ENCODE results near the gene KCMF1.

Gene KCMF1

DNA sequence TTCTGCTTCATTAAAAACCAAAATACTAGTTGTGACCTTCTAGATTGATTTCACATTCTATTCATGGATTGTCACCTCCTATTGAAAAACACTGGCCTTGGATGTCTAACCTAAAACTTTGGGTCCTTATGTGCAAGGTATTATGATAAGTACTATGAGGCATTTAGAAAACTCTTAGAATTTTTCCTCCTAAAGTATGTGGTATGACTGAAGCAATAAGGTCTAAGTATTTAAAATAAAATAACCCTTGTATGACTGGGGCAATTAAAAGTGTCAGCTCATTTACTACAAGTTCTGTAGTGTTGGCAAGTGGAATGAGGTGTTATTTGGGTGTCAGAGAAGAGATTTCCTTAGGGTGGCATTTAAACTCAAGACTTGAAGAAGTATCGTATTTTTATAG lies 15.1 kb downstream of the KCMF1 start:
- ChIA-PET CTCF (interaction anchor here (0.7 to 2.4 kb wide), 5 partner anchors 11 to 60 kb away, joined by 3 to 8 read pairs (median 3); no protein-coding TSS in a partner anchor), POLR2A (no interaction called here)

DNA sequence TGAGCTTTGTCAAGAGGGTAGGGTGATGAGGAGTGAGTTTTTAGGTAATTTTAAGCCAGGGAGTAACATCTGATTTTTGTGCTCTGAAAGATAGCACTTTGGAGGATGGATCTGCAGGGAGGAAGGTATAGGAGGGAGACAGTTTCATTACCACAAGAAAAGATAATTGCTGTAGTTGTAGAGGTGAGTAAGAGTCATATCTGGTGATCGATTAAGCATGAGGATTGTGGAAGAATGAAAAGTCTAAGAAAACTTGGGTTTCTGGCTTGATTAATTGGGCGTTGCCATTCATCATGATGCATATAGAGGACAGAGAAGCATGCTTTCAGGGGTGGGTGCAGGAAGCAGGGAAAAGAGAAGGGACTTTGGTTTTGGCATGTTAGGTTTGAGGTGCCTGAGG lies 18.5 kb downstream of the KCMF1 start:
- ChIA-PET POLR2A (no interaction called here), CTCF (interaction anchor here (1.5 to 1.6 kb wide), 2 partner anchors 14 to 15 kb away, joined by 3 to 6 read pairs; no protein-coding TSS in a partner anchor)
- no peak overlapping the region for H3K27ac ChIP-seq (ENCODE audit: insufficient read depth in 1 of 2, low read depth in 1 of 2, low read length in 2 of 2, poor library complexity in 1 of 2, severe bottlenecking in 2 of 2)
- H3K36me3 ChIP-seq (ENCODE audit: control insufficient read depth in 4 of 4, insufficient read depth in 4 of 4, low read length in 3 of 4): peaks cover 0 to 5% (median 1%) of the 10 kb centered on the region in 4 experiments
- 100% methylated on average over 2 of the region's 2 CpGs for WGBS (ENCODE audit: insufficient coverage)
- H3K4me3 ChIP-seq (ENCODE audit: control insufficient read depth in 1 of 7, extremely low read depth in 1 of 7, insufficient read depth in 4 of 7, low read depth in 2 of 7, low read length in 6 of 7): no peak overlapping the region
- DNase-seq: no peak
- peaks cover 0 to 7% (median 4%) of the 10 kb centered on the region in 4 experiments for H3K4me1 ChIP-seq (ENCODE audit: control extremely low read depth in 1 of 4, control insufficient read depth in 4 of 4, insufficient read depth in 4 of 4, low read length in 3 of 4)
- H3K9me3 ChIP-seq (ENCODE audit: control extremely low read depth in 1 of 5, control insufficient read depth in 4 of 5, insufficient read depth in 2 of 5, low read depth in 1 of 5, low read length in 4 of 5): no peaks in the 10 kb centered on the region
- H3K27me3 ChIP-seq (replicated peaks in 2 of 5; ENCODE audit: control insufficient read depth in 4 of 5, insufficient read depth in 5 of 5, low read length in 4 of 5): no peaks in the 10 kb centered on the region

More for the DNA sequence above, 15.1 kb downstream of the KCMF1 start:
- Histone ChIP-seq H3K4me1 (ENCODE audit: control extremely low read depth in 1 of 4, control insufficient read depth in 4 of 4, insufficient read depth in 4 of 4, low read length in 3 of 4) (peaks cover 0 to 7% (median 5%) of the 10 kb centered on the region in 4 experiments), H3K27me3 (replicated peaks in 2 of 5; ENCODE audit: control insufficient read depth in 4 of 5, insufficient read depth in 5 of 5, low read length in 4 of 5) (no peaks in the 10 kb centered on the region), H3K9me3 (ENCODE audit: control extremely low read depth in 1 of 5, control insufficient read depth in 4 of 5, insufficient read depth in 2 of 5, low read depth in 1 of 5, low read length in 4 of 5) (no peaks in the 10 kb centered on the region), H3K36me3 (ENCODE audit: control insufficient read depth in 4 of 4, insufficient read depth in 4 of 4, low read length in 3 of 4) (peaks cover 0 to 5% (median 0%) of the 10 kb centered on the region in 4 experiments), H3K27ac (ENCODE audit: insufficient read depth in 1 of 2, low read depth in 1 of 2, low read length in 2 of 2, poor library complexity in 1 of 2, severe bottlenecking in 2 of 2) (no peak overlapping the region), H3K4me3 (ENCODE audit: control insufficient read depth in 1 of 7, extremely low read depth in 1 of 7, insufficient read depth in 4 of 7, low read depth in 2 of 7, low read length in 6 of 7) (no peak overlapping the region)
- WGBS (ENCODE audit: insufficient coverage): 100% methylated on average over 1 of the region's 1 CpG
- no peak for DNase-seq

DNA sequence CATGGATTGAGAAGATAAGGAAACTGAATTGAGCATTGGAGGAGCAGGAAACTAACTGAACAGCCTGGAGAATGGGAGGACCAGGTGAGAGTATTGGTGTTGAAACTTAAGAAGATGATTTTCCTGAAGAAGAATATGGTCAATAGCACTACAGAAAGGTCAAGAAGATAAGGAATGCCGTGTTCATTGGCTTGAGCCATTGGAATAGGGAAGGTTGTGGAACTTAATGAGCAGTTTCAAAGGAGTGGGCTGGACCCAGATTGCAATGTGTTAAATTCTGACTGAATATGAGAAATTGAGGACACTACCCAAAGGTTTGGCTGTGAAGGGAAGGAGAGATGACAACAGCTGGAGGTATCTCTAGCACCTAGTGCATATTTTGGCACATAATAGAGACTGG lies 19.0 kb downstream of the KCMF1 start:
- peaks cover 0 to 7% (median 4%) of the 10 kb centered on the region in 4 experiments for H3K4me1 ChIP-seq (ENCODE audit: control extremely low read depth in 1 of 4, control insufficient read depth in 4 of 4, insufficient read depth in 4 of 4, low read length in 3 of 4)
- no peaks in the 10 kb centered on the region for H3K9me3 ChIP-seq (ENCODE audit: control extremely low read depth in 1 of 5, control insufficient read depth in 4 of 5, insufficient read depth in 2 of 5, low read depth in 1 of 5, low read length in 4 of 5)
- H3K27me3 ChIP-seq (replicated peaks in 2 of 5; ENCODE audit: control insufficient read depth in 4 of 5, insufficient read depth in 5 of 5, low read length in 4 of 5): no peaks in the 10 kb centered on the region
- no peak overlapping the region for H3K27ac ChIP-seq (ENCODE audit: insufficient read depth in 1 of 2, low read depth in 1 of 2, low read length in 2 of 2, poor library complexity in 1 of 2, severe bottlenecking in 2 of 2)
- peaks cover 0 to 5% (median 1%) of the 10 kb centered on the region in 4 experiments for H3K36me3 ChIP-seq (ENCODE audit: control insufficient read depth in 4 of 4, insufficient read depth in 4 of 4, low read length in 3 of 4)
- CTCF ChIA-PET: interaction anchor here (0.6 to 1.6 kb wide), 4 partner anchors 10 to 23 kb away, joined by 3 to 6 read pairs (median 4); no protein-coding TSS in a partner anchor
- POLR2A ChIA-PET: no interaction called here
- DNase-seq: no peak
- 100% methylated on average over 1 of the region's 1 CpG for WGBS (ENCODE audit: insufficient coverage)
- H3K4me3 ChIP-seq (ENCODE audit: control insufficient read depth in 1 of 7, extremely low read depth in 1 of 7, insufficient read depth in 4 of 7, low read depth in 2 of 7, low read length in 6 of 7): no peak overlapping the region

DNA sequence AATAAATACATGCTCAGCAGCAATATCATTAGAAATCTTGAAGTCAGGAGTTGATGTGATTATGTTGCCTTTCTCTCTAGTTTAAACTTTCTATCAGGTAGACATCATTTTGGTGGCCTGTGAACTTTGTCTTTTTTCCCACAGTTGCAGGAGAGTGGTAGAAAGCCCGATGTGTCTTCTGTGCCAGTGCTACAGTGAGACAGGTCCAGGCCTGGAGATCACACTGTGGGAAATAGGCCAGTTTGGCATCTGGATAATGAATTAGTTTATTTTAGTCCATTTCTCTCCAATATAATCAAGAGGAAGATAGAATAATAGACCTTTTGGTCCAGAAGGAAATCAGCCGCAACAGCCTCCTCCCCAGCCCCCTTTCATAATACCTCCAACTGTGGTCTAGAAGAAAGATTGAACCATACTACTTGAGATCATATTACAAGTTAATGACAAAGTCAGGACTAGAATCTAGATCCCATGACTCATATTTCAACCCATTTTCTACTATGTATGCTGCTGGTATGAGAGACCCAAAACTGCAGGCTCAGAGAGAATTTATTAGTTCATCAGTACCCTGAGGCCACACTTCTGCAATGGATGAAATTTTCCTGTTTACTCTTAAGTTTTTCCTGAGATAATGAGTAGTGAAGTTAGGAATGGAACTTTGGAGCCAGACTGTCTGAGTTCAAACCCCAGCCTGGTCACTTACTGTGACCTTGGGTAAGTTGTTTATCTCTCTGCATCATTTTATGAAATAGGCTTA lies 20.6 kb downstream of the KCMF1 start:
- H3K27ac ChIP-seq (ENCODE audit: insufficient read depth in 1 of 2, low read depth in 1 of 2, low read length in 2 of 2, poor library complexity in 1 of 2, severe bottlenecking in 2 of 2): no peak overlapping the region
- no peaks in the 10 kb centered on the region for H3K27me3 ChIP-seq (replicated peaks in 2 of 5; ENCODE audit: control insufficient read depth in 4 of 5, insufficient read depth in 5 of 5, low read length in 4 of 5)
- H3K36me3 ChIP-seq (ENCODE audit: control insufficient read depth in 4 of 4, insufficient read depth in 4 of 4, low read length in 3 of 4): peaks cover 0 to 5% (median 1%) of the 10 kb centered on the region in 4 experiments
- H3K4me3 ChIP-seq (ENCODE audit: control insufficient read depth in 1 of 7, extremely low read depth in 1 of 7, insufficient read depth in 4 of 7, low read depth in 2 of 7, low read length in 6 of 7): no peak overlapping the region
- ChIA-PET POLR2A (no interaction called here), CTCF (interaction anchor here (0.9 to 1.6 kb wide), 4 partner anchors 9 to 28 kb away, joined by 3 to 5 read pairs (median 3); no protein-coding TSS in a partner anchor)
- H3K4me1 ChIP-seq (ENCODE audit: control extremely low read depth in 1 of 4, control insufficient read depth in 4 of 4, insufficient read depth in 4 of 4, low read length in 3 of 4): peaks cover 0 to 7% (median 4%) of the 10 kb centered on the region in 4 experiments
- DNase-seq: no peak
- no peaks in the 10 kb centered on the region for H3K9me3 ChIP-seq (ENCODE audit: control extremely low read depth in 1 of 5, control insufficient read depth in 4 of 5, insufficient read depth in 2 of 5, low read depth in 1 of 5, low read length in 4 of 5)
- no CpG with 5 or more reads among the region's 2 CpGs for WGBS (ENCODE audit: insufficient coverage)

DNA sequence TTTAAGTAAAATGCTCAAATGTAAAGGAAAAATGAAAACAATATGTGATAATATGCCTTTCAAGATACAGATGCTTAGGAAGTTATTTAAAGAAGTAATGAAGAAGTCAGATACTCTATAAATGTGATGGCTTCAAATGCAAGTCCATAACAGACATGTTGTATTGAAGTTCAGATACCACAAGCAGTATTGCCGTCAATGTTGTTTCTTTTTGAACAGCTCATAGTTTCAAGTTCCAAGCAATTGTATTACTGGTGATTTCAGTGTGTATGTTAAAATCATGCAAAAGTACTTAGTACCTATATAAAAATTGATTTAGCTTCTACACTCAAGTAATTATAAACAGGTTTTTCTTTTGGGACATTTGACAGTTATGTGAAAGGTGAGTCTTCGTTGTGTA lies 24.9 kb downstream of the KCMF1 start:
- H3K9me3 ChIP-seq (ENCODE audit: control extremely low read depth in 1 of 5, control insufficient read depth in 4 of 5, insufficient read depth in 2 of 5, low read depth in 1 of 5, low read length in 4 of 5): no peaks in the 10 kb centered on the region
- no peak for DNase-seq
- no CpG with 5 or more reads among the region's 2 CpGs for WGBS (ENCODE audit: insufficient coverage)
- ChIA-PET CTCF (no interaction called here), POLR2A (no interaction called here)
- no peak overlapping the region for H3K27ac ChIP-seq (ENCODE audit: insufficient read depth in 1 of 2, low read depth in 1 of 2, low read length in 2 of 2, poor library complexity in 1 of 2, severe bottlenecking in 2 of 2)
- no peak overlapping the region for H3K4me3 ChIP-seq (ENCODE audit: control insufficient read depth in 1 of 7, extremely low read depth in 1 of 7, insufficient read depth in 4 of 7, low read depth in 2 of 7, low read length in 6 of 7)
- no peaks in the 10 kb centered on the region for H3K27me3 ChIP-seq (replicated peaks in 2 of 5; ENCODE audit: control insufficient read depth in 4 of 5, insufficient read depth in 5 of 5, low read length in 4 of 5)
- H3K4me1 ChIP-seq (ENCODE audit: control extremely low read depth in 1 of 4, control insufficient read depth in 4 of 4, insufficient read depth in 4 of 4, low read length in 3 of 4): no peaks in the 10 kb centered on the region
- H3K36me3 ChIP-seq (ENCODE audit: control insufficient read depth in 4 of 4, insufficient read depth in 4 of 4, low read length in 3 of 4): peaks cover 0 to 3% (median 0%) of the 10 kb centered on the region in 4 experiments

DNA sequence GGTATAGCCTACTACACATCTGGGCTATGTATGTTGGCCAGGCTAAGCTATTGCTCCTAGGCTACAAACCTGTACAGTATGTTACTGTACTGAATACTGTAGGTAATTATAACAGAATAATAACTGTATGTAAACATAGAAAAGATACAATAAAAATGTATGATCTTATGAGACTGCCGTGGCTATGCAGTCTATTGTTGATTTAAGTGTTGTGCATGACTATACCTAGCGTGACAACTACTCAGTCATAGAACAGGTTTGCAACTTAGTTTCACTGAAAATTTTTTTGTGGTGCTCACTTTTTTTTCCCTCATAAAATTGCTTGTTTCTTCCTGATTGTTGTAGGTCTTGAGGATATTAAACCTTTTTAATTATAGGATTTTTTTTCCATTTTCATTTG lies 25.9 kb downstream of the KCMF1 start:
- Histone ChIP-seq H3K36me3 (ENCODE audit: control insufficient read depth in 4 of 4, insufficient read depth in 4 of 4, low read length in 3 of 4) (peaks cover 0 to 3% (median 0%) of the 10 kb centered on the region in 4 experiments), H3K9me3 (ENCODE audit: control extremely low read depth in 1 of 5, control insufficient read depth in 4 of 5, insufficient read depth in 2 of 5, low read depth in 1 of 5, low read length in 4 of 5) (no peaks in the 10 kb centered on the region), H3K27ac (ENCODE audit: insufficient read depth in 1 of 2, low read depth in 1 of 2, low read length in 2 of 2, poor library complexity in 1 of 2, severe bottlenecking in 2 of 2) (no peak overlapping the region), H3K4me3 (ENCODE audit: control insufficient read depth in 1 of 7, extremely low read depth in 1 of 7, insufficient read depth in 4 of 7, low read depth in 2 of 7, low read length in 6 of 7) (no peak overlapping the region), H3K27me3 (replicated peaks in 2 of 5; ENCODE audit: control insufficient read depth in 4 of 5, insufficient read depth in 5 of 5, low read length in 4 of 5) (no peaks in the 10 kb centered on the region), H3K4me1 (ENCODE audit: control extremely low read depth in 1 of 4, control insufficient read depth in 4 of 4, insufficient read depth in 4 of 4, low read length in 3 of 4) (peaks cover 0 to 2% (median 0%) of the 10 kb centered on the region in 4 experiments)
- DNase-seq: no peak
- WGBS (ENCODE audit: insufficient coverage): no CpG with 5 or more reads among the region's 2 CpGs
- POLR2A ChIA-PET: no interaction called here
- CTCF ChIA-PET: no interaction called here

DNA sequence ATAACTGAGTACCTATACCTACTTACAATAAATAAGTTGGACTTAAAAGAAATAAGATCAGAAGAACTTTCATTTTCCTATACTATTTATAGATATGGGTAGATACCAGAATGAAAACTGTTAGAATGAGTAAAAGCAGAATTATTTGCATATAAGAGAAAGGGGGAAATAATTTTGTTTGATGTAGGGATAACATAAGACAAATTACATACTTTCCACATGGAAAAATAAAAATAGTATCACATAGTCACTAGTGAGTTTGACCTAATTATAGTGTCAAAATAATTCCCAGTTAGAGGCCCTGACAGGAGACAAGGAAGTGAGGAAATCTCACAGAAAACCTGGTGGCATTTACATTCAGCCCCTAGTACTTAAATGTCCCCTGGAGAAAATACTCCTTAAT lies 28.6 kb downstream of the KCMF1 start:
- POLR2A ChIA-PET: no interaction called here
- H3K4me3 ChIP-seq (ENCODE audit: control insufficient read depth in 1 of 7, extremely low read depth in 1 of 7, insufficient read depth in 4 of 7, low read depth in 2 of 7, low read length in 6 of 7): no peak overlapping the region

More for the DNA sequence above, 28.6 kb downstream of the KCMF1 start:
- Histone ChIP-seq H3K36me3 (ENCODE audit: control insufficient read depth in 4 of 4, insufficient read depth in 4 of 4, low read length in 3 of 4) (peaks cover 0 to 4% (median 0%) of the 10 kb centered on the region in 4 experiments), H3K9me3 (ENCODE audit: control extremely low read depth in 1 of 5, control insufficient read depth in 4 of 5, insufficient read depth in 2 of 5, low read depth in 1 of 5, low read length in 4 of 5) (no peaks in the 10 kb centered on the region), H3K27me3 (replicated peaks in 2 of 5; ENCODE audit: control insufficient read depth in 4 of 5, insufficient read depth in 5 of 5, low read length in 4 of 5) (no peaks in the 10 kb centered on the region), H3K27ac (ENCODE audit: insufficient read depth in 1 of 2, low read depth in 1 of 2, low read length in 2 of 2, poor library complexity in 1 of 2, severe bottlenecking in 2 of 2) (no peak overlapping the region), H3K4me1 (ENCODE audit: control extremely low read depth in 1 of 4, control insufficient read depth in 4 of 4, insufficient read depth in 4 of 4, low read length in 3 of 4) (peaks cover 0 to 2% (median 0%) of the 10 kb centered on the region in 4 experiments)
- no peak for DNase-seq
- CTCF ChIA-PET: no interaction called here
